Measurements from ENCODE around the gene UBR2. TPM values are rescaled to one million over a fixed set of nuclear protein-coding genes. Genes with fewer than 3 reads are reported as not detected.

Gene UBR2
- total and polyA plus RNA-seq, 9 of the 15 experiments (the other 6 are each of a cell fraction or from before 2014, with no cell fraction given), result 9.1 to 38.9 (median 23.4) TPM

GRCh38 chr6:42642794-42643193, 79.0 kb downstream of the UBR2 start:
- ChIA-PET CTCF (ENCODE audit: low intra/inter-chr PET ratio) (no interaction called here), POLR2A (interaction anchor here (1.1 kb wide), 1 partner anchor 8 kb away, joined by 3 read pairs; no protein-coding TSS in a partner anchor)
- H3K36me3 ChIP-seq (ENCODE audit: control insufficient read depth, insufficient read depth, low read length), result peaks cover 67% of the 10 kb centered on the region
- intact Hi-C loops (cut with micrococcal nuclease) (no loop called here), in situ Hi-C loops (cut with MboI) (no loop called here)
- no peak overlapping the region for H2AFZ ChIP-seq (ENCODE audit: low read depth, low read length)
- no peaks in the 10 kb centered on the region for H4K20me1 ChIP-seq (replicated peaks; ENCODE audit: control insufficient read depth, insufficient read depth, low read length)
- FAIRE-seq (no peak), ATAC-seq (no peak), DNase-seq (ENCODE audit: extremely low read depth in 1 of 4, low spot score in 3 of 4) (no peak)
- H3K9me1 ChIP-seq (ENCODE audit: control insufficient read depth, insufficient read depth, low read length), result no peaks in the 10 kb centered on the region
- no peak overlapping the region for H3K27ac ChIP-seq (ENCODE audit: extremely low read depth, low read depth, low read length)
- no peak overlapping the region for H3K9ac ChIP-seq (ENCODE audit: insufficient read depth in 1 of 2, low read depth in 2 of 2, low read length in 2 of 2)
- no peaks in the 10 kb centered on the region for H3K79me2 ChIP-seq (ENCODE audit: control insufficient read depth, insufficient read depth, low read length)
- no peaks in the 10 kb centered on the region for H3K9me3 ChIP-seq (replicated peaks; ENCODE audit: control insufficient read depth, insufficient read depth, low read depth, low read length)
- 94% methylated on average over 5 of the region's 5 CpGs for WGBS (ENCODE audit: insufficient coverage, low coverage, missing lambda C conversion rate)
- no TSS peak for BruUV-seq (replicated peaks)
- H3K4me3 ChIP-seq, result no peak overlapping the region
- H3K4me2 ChIP-seq (ENCODE audit: insufficient read depth, low read length), result no peak overlapping the region
- H3K27me3 ChIP-seq (ENCODE audit: control insufficient read depth in 2 of 2, insufficient read depth in 2 of 2, low read length in 2 of 2), result no peaks in the 10 kb centered on the region
- no peaks in the 10 kb centered on the region for H3K4me1 ChIP-seq (replicated peaks in 1 of 2; ENCODE audit: control insufficient read depth in 2 of 2, insufficient read depth in 2 of 2, low read length in 2 of 2)
- TF ChIP-seq ZBTB5 (IDR thresholded peaks at IDR 0.05) (no peak), MXI1 (IDR thresholded peaks at IDR 0.05; ENCODE audit: low read depth, low read length) (no peak), ZNF408 (CRISPR knock-in tag; IDR thresholded peaks at IDR 0.05; ENCODE audit: low read depth) (peak; percentile 81; the same call in 1 of the 2 replicates), BMI1 (IDR thresholded peaks at IDR 0.05; ENCODE audit: low read length) (no peak), MCM2 (IDR thresholded peaks at IDR 0.05; ENCODE audit: low read depth) (no peak), ZNF277 (CRISPR knock-in tag; IDR thresholded peaks at IDR 0.05; ENCODE audit: borderline replicate concordance) (peak; percentile 94), ZNF592 (IDR thresholded peaks at IDR 0.05) (no peak), ELK3 (CRISPR knock-in tag; IDR thresholded peaks at IDR 0.05) (no peak), GABPB2 (CRISPR knock-in tag; conservative IDR thresholded peaks at IDR 0.05) (peak; percentile 75; the same call in 1 of the 2 replicates), ZNF707 (CRISPR knock-in tag; conservative IDR thresholded peaks at IDR 0.05) (0 out of 2 replicates have a peak, but pooled peaks have one; percentile 43), PRPF4 (IDR thresholded peaks at IDR 0.05; ENCODE audit: insufficient read depth, low read depth, low read length, poor library complexity, severe bottlenecking) (no peak)
